Dendritic cell treated with granulocyte-macrophage colony-stimulating factor and Interleukin-4, amounts not matched to agents 40 ng/mL and 50 ng/mL, for 4 days (primary cell): ENCODE measurements around the gene FUT8.
"Not testable (repeated sequence)": the region's sequence is repeated elsewhere in the genome, so short reads cannot be mapped to it uniquely, and the experiment has no call there.

Source experiments
- H3K27ac Mint-ChIP-seq: one replicate; pipeline ENCODE4 v1.8.0; 2022; ENCODE audit warnings: mild to moderate bottlenecking, mixed read lengths
- H3K27me3 Mint-ChIP-seq: one replicate; pipeline ENCODE4 v1.8.0; 2022; ENCODE audit warnings: mild to moderate bottlenecking, mixed read lengths
- H3K36me3 Mint-ChIP-seq: one replicate; pipeline ENCODE4 v1.8.0; 2022; ENCODE audit warnings: low read depth, mixed read lengths
- H3K4me1 Mint-ChIP-seq: one replicate; pipeline ENCODE4 v1.8.0; 2022; ENCODE audit warnings: low read depth, mixed read lengths
- H3K4me3 Mint-ChIP-seq: one replicate; pipeline ENCODE4 v1.8.0; 2022; ENCODE audit warnings: mild to moderate bottlenecking, moderate library complexity, mixed read lengths
- H3K9me3 Mint-ChIP-seq: one replicate; pipeline ENCODE4 v1.8.0; 2022; ENCODE audit warnings: mixed read lengths
- intact Hi-C: fragments of 100-400 bp; cut with micrococcal nuclease; formaldehyde crosslinking; loops from one replicate; pipeline ENCODE4 v1.15.0; 2022

FUT8 gene

GRCh38 chr14:65692566-65692965 lies 280.0 kb downstream of the FUT8 start:
- H3K27me3 Mint-ChIP-seq, H3K4me3 Mint-ChIP-seq, intact Hi-C loops, H3K36me3 Mint-ChIP-seq, H3K4me1 Mint-ChIP-seq, H3K27ac Mint-ChIP-seq: not testable (repeated sequence)
- H3K9me3 Mint-ChIP-seq: peaks cover 30% of the 10 kb centered on the region

- Mint-ChIP-seq H3K27ac (no peak overlapping the region), H3K9me3 (peaks cover 13% of the 10 kb centered on the region), H3K36me3 (no peaks in the 10 kb centered on the region), H3K4me1 (no peaks in the 10 kb centered on the region), H3K27me3 (no peaks in the 10 kb centered on the region), H3K4me3 (no peak overlapping the region)
- intact Hi-C loops: no loop called here
These were observed 284.3 kb downstream of the FUT8 start for GRCh38 chr14:65696801-65697200.

- H3K4me3 Mint-ChIP-seq: no peak overlapping the region
- H3K9me3 Mint-ChIP-seq: peaks cover 17% of the 10 kb centered on the region
- H3K27me3 Mint-ChIP-seq: no peaks in the 10 kb centered on the region
- H3K36me3 Mint-ChIP-seq: no peaks in the 10 kb centered on the region
- no peak overlapping the region for H3K27ac Mint-ChIP-seq
- no peaks in the 10 kb centered on the region for H3K4me1 Mint-ChIP-seq
- intact Hi-C loops: no loop called here
These were observed 291.0 kb downstream of the FUT8 start for GRCh38 chr14:65703521-65703920.

GRCh38 chr14:65703996-65704395 lies 291.5 kb downstream of the FUT8 start:
- intact Hi-C loops: no loop called here
- H3K4me3 Mint-ChIP-seq: no peak overlapping the region
- H3K4me1 Mint-ChIP-seq: no peaks in the 10 kb centered on the region
- H3K36me3 Mint-ChIP-seq: no peaks in the 10 kb centered on the region
- no peak overlapping the region for H3K27ac Mint-ChIP-seq
- peaks cover 20% of the 10 kb centered on the region for H3K9me3 Mint-ChIP-seq
- no peaks in the 10 kb centered on the region for H3K27me3 Mint-ChIP-seq

- Mint-ChIP-seq H3K27ac (no peak overlapping the region), H3K4me1 (no peaks in the 10 kb centered on the region), H3K36me3 (no peaks in the 10 kb centered on the region), H3K4me3 (no peak overlapping the region), H3K27me3 (no peaks in the 10 kb centered on the region), H3K9me3 (peaks cover 20% of the 10 kb centered on the region)
- intact Hi-C loops: no loop called here
These were observed 291.9 kb downstream of the FUT8 start for GRCh38 chr14:65704437-65704836.

GRCh38 chr14:65704850-65705249 lies 292.3 kb downstream of the FUT8 start:
- Mint-ChIP-seq H3K9me3 (peaks cover 20% of the 10 kb centered on the region), H3K36me3 (no peaks in the 10 kb centered on the region), H3K4me1 (no peaks in the 10 kb centered on the region), H3K27me3 (no peaks in the 10 kb centered on the region), H3K27ac (no peak overlapping the region), H3K4me3 (no peak overlapping the region)
- intact Hi-C loops: no loop called here

GRCh38 chr14:65709576-65709975 lies 297.0 kb downstream of the FUT8 start:
- Mint-ChIP-seq H3K27ac (no peak overlapping the region), H3K4me1 (no peaks in the 10 kb centered on the region), H3K36me3 (no peaks in the 10 kb centered on the region), H3K27me3 (no peaks in the 10 kb centered on the region), H3K9me3 (peaks cover 20% of the 10 kb centered on the region), H3K4me3 (no peak overlapping the region)
- intact Hi-C loops: no loop called here

- H3K4me3 Mint-ChIP-seq, H3K27me3 Mint-ChIP-seq, intact Hi-C loops, H3K4me1 Mint-ChIP-seq, H3K27ac Mint-ChIP-seq, H3K36me3 Mint-ChIP-seq: not testable (repeated sequence)
- peaks cover 45% of the 10 kb centered on the region for H3K9me3 Mint-ChIP-seq
These were observed 304.3 kb downstream of the FUT8 start for GRCh38 chr14:65716813-65717212.

- H3K27ac Mint-ChIP-seq, H3K36me3 Mint-ChIP-seq, H3K4me1 Mint-ChIP-seq, intact Hi-C loops, H3K4me3 Mint-ChIP-seq, H3K27me3 Mint-ChIP-seq: not testable (repeated sequence)
- H3K9me3 Mint-ChIP-seq: peaks cover 45% of the 10 kb centered on the region
These were observed 304.9 kb downstream of the FUT8 start for GRCh38 chr14:65717384-65717915.

GRCh38 chr14:65718629-65719028 lies 306.1 kb downstream of the FUT8 start:
- Mint-ChIP-seq H3K9me3 (peaks cover 45% of the 10 kb centered on the region), H3K27me3 (no peaks in the 10 kb centered on the region), H3K4me3 (no peak overlapping the region), H3K4me1 (no peaks in the 10 kb centered on the region), H3K27ac (no peak overlapping the region), H3K36me3 (no peaks in the 10 kb centered on the region)
- intact Hi-C loops: no loop called here

- intact Hi-C loops: no loop called here
- Mint-ChIP-seq H3K27me3 (no peaks in the 10 kb centered on the region), H3K4me1 (no peaks in the 10 kb centered on the region), H3K9me3 (peaks cover 38% of the 10 kb centered on the region), H3K4me3 (no peak overlapping the region), H3K36me3 (no peaks in the 10 kb centered on the region), H3K27ac (no peak overlapping the region)
These were observed 307.6 kb downstream of the FUT8 start for GRCh38 chr14:65720171-65720570.

GRCh38 chr14:65720743-65721142 lies 308.2 kb downstream of the FUT8 start:
- no peaks in the 10 kb centered on the region for H3K36me3 Mint-ChIP-seq
- no peak overlapping the region for H3K27ac Mint-ChIP-seq
- intact Hi-C loops: no loop called here
- H3K4me3 Mint-ChIP-seq: no peak overlapping the region
- H3K27me3 Mint-ChIP-seq: no peaks in the 10 kb centered on the region
- H3K9me3 Mint-ChIP-seq: peaks cover 33% of the 10 kb centered on the region
- H3K4me1 Mint-ChIP-seq: no peaks in the 10 kb centered on the region

GRCh38 chr14:65723348-65723747 lies 310.8 kb downstream of the FUT8 start:
- Mint-ChIP-seq H3K27ac (no peak overlapping the region), H3K4me3 (no peak overlapping the region), H3K9me3 (peaks cover 24% of the 10 kb centered on the region), H3K36me3 (no peaks in the 10 kb centered on the region), H3K4me1 (peaks cover 4% of the 10 kb centered on the region), H3K27me3 (no peaks in the 10 kb centered on the region)
- intact Hi-C loops: no loop called here

- no peak overlapping the region for H3K4me3 Mint-ChIP-seq
- H3K27me3 Mint-ChIP-seq: no peaks in the 10 kb centered on the region
- no peak overlapping the region for H3K27ac Mint-ChIP-seq
- H3K9me3 Mint-ChIP-seq: peaks cover 7% of the 10 kb centered on the region
- peaks cover 4% of the 10 kb centered on the region for H3K4me1 Mint-ChIP-seq
- no peaks in the 10 kb centered on the region for H3K36me3 Mint-ChIP-seq
- intact Hi-C loops: no loop called here
These were observed 316.1 kb downstream of the FUT8 start for GRCh38 chr14:65728604-65729003.

GRCh38 chr14:65729566-65729965 lies 317.0 kb downstream of the FUT8 start:
- Mint-ChIP-seq H3K27me3 (no peaks in the 10 kb centered on the region), H3K4me1 (peaks cover 4% of the 10 kb centered on the region), H3K4me3 (no peak overlapping the region), H3K9me3 (peaks cover 7% of the 10 kb centered on the region), H3K36me3 (no peaks in the 10 kb centered on the region), H3K27ac (no peak overlapping the region)
- intact Hi-C loops: no loop called here
